NCI-H1436 (cell line): ENCODE data around the gene UBTF.
"Not testable (repeated sequence)": the region's sequence is repeated elsewhere in the genome, so short reads cannot be mapped to it uniquely, and the experiment has no call there.

Experiments used
- DNase-seq: peaks from one replicate; lab custom pipeline; 2025; lab: John Stamatoyannopoulos, UW

Gene UBTF

DNA sequence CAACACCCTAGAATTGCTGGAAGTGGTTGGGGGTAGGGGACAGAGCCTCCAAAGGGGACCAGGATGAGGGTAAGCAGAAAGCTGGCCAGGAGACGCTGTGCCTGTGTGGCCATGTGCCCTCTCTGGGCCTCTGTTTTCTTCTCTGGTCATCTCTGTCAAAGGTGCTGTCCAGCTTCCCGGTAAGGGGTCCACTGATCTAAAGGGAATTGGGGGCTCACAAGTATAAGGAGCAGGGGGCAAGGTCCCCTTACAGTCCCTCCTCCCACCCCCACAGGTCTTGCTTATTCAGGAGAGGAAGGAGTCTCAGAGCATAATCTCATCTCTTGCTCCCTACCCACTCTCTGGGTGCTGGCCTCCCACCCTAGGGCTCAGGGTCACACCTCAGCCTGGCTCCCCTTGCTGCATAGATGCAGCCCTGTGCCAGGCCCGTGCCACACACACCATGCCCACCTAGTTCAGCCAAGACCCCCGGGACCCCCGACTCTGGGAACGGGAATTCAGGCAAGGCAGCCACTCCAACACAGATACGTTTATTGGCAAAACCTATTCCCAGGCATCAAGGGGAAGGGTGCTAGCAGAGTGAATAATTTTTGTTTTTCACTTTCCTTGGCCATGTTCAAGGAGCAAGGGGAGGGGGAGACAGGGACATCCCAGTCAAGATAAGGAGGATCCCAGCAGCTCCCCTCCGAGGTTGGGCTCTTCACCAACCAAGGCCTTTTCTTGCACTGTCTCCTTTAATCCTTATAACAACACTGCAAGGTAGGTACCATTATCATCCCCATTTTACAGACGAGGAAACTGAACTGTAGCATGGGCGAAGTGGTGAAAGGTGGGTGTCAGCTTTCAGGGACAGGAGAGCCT is 28.6 kb upstream of the UBTF start:
- DNase-seq: no peak

- no peak for DNase-seq
Measured at GRCh38 chr17:44247440-44247841, 28.0 kb upstream of the UBTF start.

- DNase-seq: no peak
Measured at GRCh38 chr17:44241106-44241624, 21.7 kb upstream of the UBTF start.

DNA sequence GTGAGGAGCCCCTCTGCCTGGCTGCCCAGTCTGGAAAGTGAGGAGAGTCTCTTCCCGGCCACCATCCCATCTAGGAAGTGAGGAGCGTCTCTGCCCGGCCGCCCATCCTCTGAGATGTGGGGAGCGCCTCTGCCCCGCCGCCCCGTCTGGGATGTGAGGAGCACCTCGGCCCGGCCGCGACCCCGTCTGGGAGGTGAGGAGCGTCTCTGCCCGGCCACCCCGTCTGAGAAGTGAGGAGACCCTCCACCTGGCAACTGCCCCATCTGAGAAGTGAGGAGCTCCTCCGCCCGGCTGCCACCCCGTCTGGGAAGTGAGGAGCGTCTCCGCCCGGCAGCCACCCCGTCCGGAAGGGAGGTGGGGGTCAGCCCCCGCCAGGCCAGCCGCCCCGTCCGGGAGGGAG is 18.4 kb upstream of the UBTF start:
- DNase-seq: not testable (repeated sequence)

GRCh38 chr17:44236444-44236991 is 17.0 kb upstream of the UBTF start:
- no peak for DNase-seq

DNA sequence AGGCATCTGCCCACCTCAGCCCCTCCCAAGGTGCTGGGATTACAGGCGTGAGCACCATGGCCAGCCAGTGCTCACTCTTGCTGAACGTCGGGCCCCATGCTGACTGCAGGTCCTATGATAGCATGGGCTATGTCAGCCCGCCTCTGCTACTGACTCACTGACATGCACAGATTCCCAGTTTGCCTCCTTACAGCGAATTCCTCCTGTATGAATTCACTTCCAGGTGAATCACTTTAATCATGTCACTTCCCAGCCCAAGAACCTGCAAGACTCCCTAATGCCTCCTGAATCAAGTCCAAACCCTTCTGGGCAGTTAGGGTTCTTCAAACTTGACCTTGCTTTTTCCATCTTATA is 16.1 kb upstream of the UBTF start:
- DNase-seq: no peak

DNA sequence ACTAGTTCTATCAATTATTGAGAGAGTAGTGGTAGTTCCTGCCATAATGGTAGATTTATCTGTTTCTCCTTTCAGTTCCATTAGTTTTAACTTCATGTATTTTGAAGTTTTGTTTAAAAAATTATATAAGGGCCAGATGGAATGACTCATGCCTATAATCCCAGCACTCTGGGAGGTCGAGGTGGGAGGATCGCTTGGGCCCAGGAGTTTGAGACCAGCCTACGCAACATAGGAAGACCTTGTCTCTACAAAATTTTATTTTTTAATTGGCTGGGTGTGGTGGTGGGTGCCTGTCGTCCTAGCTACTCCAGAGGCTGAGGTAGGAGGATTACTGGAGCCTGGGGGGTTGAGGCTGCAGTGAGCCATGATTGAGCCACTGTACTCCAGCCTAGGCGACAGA is 14.1 kb upstream of the UBTF start:
- no peak for DNase-seq

GRCh38 chr17:44232061-44232460 is 12.6 kb upstream of the UBTF start:
- DNase-seq: no peak

- no peak for DNase-seq
Measured at GRCh38 chr17:44230140-44230539, 10.7 kb upstream of the UBTF start.

DNA sequence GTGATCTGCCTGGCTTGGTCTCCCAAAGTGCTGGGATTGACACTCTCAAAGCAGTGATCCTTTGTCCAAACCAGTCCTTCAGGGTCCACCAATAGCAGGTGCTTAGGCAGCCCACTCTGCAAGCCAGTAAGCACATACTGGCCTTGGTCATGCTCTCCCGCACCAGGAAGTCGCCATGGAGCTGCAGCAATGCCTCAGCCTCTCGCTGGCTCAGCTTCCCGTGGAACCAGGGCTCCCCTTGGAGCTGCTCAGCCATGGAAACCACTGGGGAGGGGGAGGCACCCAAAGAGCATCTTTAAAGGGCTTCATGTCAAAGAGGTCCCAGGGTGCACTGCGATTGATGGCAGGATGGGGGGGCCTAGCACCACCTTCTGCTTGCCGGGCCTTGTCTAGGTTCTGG is 9.6 kb upstream of the UBTF start:
- DNase-seq: no peak

GRCh38 chr17:44223541-44224071 is 4.1 kb upstream of the UBTF start:
- no peak for DNase-seq

- peak; percentile 75 for DNase-seq
Measured at GRCh38 chr17:44222112-44222869, 2.8 kb upstream of the UBTF start.

DNA sequence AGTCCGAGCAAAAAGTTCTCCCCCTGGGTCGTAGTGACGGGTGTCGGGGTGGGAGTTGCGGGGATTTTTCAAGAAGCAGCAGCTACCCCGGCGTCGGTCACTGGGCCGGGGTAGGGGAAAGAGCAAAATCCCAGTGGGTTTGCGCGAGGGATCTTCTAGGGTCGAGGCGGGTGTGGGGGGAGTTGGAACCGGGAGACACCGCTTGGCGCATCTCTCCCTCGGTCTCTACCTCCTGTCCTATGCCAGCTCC is 2.3 kb upstream of the UBTF start:
- no peak for DNase-seq

DNA sequence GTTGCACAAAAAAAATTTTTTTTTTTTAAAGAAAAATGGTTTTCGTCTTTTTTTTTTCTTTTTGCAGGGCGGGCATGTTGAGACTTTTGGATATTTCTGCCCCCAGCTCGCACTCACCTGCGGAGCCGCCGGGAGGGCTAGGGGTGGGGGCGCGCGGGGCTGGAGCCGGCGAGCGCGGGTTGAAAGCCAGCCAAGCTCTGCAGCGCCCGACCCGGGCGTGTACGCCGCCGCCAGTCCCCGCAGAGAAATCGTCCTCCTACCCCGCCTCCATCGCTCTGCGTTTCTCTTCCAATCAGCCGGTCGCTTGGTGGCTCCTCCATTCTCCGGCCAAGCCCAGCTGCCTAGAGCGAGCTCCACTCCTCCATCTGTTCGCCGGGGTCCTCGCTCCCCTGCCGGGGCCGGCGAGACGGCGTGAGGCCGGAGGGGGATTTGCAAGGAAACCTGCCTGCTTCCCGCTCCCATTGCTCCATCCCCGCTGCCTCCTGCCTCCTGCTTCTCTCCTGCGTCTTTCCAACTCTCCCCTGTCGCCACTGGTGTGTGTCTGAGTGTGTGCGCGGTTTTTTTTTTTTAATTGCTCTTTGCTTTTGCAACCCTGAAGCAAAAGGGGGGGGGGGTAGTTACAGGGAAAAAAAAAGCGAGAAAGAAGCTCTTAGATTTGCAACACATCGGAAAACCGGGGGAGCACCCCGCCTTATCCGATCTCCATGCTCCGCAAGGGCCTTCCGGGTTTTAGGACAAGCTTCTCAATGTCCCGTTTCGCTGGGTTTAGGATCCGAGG is 1.8 kb upstream of the UBTF start:
- peak; percentile 73 for DNase-seq

DNA sequence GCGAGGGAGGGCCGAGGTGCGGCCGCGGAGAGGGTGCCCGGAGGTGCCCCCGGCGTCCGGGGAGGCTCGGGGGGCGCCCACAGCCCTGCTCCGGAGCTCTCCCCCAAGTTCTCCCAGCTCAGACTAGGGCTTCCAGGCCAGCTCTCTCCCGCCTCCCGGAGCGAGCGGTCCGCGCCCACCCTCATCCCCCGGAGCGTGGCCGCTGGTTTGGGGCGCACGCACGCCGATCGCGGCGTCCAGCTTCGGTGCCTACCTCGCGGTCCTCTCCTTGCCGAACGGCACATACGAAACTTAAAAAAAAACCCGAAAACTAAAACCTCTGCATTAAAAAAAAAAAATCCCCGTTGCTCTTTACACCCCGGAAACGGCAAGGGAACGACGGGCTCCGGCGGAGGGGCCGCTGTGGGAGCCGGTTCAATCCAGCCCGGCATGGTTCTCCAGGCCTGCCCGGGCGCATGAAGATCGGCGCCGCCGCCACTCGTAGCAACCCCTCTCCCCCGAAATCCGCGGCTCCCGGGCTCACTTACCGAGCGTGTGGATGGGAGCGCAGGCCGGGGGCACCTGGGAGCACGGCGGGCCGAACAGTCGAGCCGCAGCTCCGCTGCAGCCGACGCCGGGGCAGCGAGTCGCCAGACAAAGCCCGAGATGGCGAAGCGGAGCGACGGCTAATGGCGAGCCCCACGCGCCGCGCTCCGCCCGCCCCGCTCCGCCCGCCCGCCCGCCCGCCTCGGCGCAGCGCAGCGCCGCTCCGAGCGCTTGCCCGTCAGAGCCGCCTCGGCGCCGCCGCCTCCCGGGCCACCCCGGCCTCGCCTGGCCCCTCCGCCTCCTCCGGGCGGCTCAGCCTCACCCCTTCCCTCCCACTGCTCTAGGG is 973 bp upstream of the UBTF start:
- DNase-seq: no peak

GRCh38 chr17:44219108-44219615 is 313 bp downstream of the UBTF start:
- peak; percentile 73 for DNase-seq

DNA sequence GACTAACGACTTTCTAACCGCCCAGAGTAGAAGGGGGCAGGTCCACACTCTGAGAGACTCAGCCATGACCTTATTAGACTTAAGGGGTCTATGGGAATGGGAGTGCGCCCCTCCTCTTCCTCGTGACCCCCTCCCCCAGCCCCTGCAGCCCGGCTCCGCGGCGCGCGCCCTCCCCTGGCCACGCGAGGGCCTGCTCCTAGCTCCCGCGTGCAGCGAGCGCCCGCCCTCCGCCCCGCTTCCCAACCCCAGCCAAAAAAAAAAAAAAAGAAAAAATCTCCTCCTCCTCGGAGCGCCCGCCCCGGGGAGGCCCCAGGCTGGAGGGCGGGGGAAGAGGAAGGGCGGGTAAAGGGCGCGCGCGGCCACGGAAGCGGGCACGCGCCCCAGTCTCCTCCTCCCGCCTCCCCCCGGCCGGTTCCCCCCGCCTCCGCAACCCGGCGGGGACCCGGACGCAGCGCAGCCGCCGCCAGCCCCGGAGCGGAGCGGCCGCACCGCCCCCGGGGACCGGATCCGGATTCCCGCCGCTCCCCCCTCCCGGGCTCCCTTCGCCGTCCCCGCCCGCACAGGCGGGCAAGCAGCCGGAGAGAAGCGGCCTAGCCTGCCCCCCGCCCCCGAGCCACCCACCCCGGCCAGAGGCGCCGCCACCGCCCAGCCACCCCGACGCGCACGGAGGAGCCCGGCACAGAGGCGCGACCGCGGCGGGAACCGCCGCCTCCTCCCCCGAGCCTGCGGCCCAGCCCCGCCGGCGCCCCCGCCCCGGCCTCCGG is 949 bp downstream of the UBTF start:
- DNase-seq: peak; percentile 98

DNA sequence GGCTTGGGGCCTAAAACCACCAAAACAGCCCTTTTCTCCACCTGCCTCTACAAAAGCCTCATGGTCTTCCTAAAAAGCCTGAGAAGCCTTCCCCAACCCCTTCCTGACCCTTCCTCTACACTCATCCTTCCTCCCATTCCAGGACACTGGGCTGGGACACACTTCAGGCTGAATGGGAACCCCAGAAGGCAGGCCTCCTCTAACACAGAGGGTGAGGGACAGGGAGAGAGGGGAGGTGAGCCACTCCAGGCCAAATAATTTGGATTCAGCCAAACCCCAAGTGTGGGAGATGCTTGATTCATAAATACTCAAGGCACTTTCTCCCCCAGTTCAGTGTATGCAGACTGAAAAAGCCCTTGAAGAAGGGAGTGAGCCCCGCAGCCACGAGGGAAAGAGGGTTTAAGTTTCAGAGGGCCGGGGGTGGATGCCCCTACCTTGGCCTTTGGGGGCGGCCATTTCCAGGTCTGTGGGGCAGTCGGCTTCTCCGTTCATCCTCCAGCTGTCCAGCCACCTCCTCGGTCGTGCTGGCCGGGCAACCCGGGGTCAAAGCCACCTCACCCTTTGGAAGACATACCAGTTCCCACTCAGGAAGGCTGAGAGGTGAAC is 1.6 kb downstream of the UBTF start:
- DNase-seq: no peak

DNA sequence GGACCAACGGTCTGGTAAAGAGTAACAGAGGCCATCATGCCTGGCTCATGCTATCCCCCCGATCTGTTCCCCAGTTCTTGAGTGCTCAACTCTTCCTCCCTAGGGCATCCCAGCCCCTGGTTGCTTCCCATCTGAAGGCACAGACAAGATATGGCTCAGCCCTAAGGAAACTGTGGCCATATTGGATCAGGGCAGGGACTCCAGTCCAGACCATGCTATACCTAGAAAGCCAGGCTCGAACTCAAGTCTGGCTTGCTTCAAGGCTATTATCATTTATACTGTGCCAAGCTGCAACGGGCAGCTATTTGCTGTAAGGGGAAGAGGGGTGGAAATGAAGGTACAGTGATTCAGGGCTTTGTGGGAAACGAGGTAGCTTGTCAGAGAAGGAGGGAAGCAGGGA is 2.8 kb downstream of the UBTF start:
- DNase-seq: no peak

DNA sequence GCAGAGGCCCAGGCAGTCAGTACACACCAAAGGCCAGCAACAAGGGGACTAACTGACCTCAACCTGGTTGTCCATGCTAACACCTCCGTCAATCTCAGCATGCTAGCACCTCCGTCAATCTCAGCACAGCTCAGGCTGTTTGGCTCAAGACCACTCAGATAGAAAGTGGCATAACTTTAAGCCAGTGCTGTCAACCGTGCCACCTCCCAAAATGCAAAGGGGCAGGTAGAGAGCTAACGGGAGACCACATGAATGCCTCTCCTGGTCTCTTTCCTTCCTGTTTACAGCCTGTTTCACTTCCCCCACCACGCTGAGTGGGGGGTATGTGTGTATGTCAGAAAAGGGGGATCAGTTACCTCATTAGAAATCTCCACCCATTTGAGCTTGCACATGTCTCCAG is 3.3 kb downstream of the UBTF start:
- no peak for DNase-seq
